GM19397 (cell line): ENCODE results near the gene PRLH.
A peak's percentile ranks its signal among the peaks of the same experiment; 100 is the strongest.

Experiments used
- ATAC-seq: cut with Tn5 transposase; IDR thresholded peaks from one replicate; pipeline ENCODE4 v1.9.1; 2021; ENCODE audit warnings: mild to moderate bottlenecking, moderate library complexity; ENCODE audit not compliant: unreplicated experiment

Gene PRLH

GRCh38 chr2:237538901-237539300 is 27.5 kb upstream of the PRLH start:
- no peak for ATAC-seq

DNA sequence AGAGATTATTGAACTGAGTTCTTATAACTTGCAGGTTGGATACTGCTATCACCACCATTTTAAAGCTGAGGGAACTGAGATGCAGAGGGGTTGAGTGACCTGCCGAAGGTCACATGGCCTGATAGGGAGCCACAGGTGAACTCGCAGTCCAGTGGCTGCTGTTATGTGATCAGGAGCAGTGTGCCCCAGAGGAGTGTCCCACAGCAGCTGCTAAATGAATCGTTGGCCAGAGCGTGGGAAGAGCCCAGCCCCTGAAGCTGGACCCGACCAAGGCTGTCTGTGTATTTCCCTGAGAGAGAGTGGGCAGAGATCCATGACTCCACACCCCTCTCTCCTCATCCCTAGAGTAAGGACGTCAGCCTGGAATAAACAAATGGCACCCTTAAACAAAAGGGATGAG is 26.7 kb upstream of the PRLH start:
- no peak for ATAC-seq

DNA sequence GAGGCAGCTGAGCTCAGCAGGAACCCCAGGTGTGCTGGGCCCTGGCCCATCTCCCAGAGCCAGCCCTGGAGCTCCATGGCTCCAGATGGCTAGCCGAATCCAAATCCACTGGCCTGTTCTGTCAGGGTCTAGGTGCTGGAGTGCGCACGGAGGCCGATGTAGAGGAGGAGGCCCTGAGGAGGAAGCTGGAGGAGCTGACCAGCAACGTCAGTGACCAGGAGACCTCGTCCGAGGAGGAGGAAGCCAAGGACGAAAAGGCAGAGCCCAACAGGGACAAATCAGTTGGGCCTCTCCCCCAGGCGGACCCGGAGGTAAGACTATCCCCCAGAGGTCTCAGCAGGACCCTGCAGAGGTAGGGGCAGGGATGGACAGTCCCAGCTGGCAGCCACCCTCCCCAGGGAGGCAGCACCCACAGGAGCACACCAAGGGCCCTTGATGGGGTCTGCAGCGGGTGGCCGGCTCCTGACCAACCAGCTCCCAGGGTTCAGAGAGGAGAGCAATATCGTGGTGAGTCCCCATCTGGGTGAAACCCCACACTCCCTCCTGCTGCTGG is 26.1 kb upstream of the PRLH start:
- no peak for ATAC-seq

GRCh38 chr2:237540823-237541222 is 25.6 kb upstream of the PRLH start:
- no peak for ATAC-seq

DNA sequence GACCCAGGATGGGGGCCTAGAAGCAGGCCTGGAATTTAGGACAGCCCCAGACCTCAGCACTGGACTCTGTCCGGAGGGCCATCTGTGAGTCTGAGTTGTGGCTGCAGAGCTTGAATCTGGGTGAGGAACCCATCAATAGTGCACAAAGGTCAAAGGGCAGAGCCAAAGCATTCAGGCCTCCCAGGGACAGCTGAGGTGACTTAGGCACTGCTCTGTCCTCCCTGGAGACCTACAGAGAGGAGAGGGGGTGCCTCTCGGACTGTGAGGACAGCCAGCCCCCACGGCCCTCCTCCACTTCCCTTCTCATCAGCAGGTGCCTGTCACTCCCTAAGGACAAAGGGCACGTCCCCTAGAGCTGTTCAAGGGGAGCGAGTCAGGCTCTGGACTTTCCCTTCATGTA is 25.1 kb upstream of the PRLH start:
- ATAC-seq = no peak

GRCh38 chr2:237542001-237542704 is 24.2 kb upstream of the PRLH start:
- no peak for ATAC-seq

DNA sequence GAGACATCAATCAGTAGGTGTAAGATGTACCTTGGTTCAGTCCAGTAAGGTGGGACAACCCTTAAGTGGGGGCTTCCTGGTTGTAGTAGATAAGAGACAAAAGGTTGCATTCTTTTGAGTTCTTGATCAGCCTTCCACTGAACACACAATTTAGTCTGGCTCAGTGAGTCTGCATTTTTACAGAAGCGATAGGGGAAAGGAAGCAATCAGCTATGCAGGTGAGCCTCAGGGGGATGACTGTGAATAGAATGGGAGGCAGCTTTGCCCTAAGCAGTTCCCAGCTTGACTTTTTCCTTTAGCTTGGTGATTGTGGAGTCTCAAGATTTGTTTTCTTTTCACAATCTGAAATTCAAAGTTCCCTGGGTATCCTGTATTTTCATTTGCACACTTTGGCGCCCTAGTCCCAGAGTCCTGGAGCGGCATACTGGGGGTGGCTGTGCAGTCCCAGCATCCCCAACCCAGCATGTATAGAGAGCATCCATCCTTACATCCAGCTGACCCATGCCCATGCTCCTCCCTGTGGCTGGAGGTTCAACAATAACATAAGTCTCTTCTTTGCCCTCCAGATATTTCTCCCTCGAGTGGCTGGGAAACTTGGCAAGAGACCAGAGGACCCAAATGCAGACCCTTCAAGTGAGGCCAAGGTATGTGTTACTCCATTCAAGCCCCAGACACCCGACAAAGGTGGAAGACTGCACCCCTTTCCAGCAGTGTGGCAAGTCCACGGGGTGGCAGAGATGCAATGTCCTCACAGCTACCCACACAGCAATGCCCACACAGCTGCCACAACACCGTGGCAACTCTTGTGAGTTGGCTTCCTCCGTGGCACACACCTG is 20.1 kb upstream of the PRLH start:
- no peak for ATAC-seq

DNA sequence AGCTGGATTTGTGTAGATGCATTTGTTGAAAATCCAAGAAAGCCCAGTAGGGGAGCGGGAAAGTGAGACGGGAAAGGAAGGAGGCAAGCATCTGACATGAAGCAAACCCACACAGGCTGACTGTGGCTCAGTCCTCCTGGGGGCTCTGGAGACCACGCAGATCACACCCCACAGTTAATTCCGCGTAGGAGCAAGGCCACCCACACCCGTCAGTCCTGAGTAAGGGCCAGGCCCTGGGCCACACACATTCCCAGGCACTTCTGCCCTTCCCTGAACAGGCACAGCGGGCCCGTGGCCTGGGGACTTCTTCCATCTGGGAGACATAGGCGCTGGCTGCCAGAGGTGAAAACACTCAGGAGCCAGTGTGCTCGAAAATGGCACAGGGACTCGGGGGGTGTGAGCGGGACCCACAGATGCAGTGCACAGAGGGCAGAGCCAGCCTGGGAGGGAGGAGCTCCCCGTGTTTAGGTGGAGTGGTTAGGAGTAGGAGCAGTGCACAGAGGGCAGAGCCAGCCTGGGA is 19.4 kb upstream of the PRLH start:
- ATAC-seq = no peak

GRCh38 chr2:237547841-237548416 is 18.4 kb upstream of the PRLH start:
- ATAC-seq = no peak

GRCh38 chr2:237549216-237549615 is 17.2 kb upstream of the PRLH start:
- ATAC-seq = no peak

DNA sequence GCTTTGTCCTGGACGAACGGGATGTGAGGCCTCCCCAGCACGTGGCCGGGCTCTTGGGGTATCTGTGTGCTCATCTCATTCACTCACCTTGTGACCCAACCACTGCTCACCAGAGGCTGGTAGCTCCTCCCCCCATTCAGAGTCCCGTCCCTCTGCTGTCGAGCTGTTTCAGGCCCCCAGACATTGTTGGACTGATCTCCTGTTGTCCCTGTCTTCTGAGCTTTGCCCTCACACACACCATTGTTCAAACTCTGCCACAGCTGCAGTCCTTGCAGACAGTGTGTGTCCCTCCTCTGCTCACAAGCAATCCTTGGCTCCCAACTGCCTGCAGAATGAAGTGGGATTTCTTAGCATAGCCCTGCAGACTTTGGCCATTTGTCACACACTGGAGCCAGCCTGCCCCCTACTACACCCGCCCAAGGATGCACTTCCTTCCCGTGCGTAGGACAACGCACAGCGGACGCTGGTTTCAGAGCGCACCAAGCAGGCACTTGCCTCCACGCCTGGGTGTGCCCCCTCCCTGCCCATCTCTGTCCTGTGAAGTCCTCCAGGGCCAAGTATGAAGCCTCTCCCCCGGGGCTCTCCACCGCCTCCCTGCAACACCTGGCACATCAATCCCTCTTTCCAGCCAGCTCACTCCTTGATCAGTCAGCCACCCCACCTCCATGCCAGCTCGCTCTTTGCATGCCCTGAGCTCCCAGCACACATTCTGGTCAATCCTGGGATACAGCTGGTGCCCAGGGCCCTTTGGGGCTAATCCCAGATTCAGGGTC is 16.5 kb upstream of the PRLH start:
- ATAC-seq = no peak

DNA sequence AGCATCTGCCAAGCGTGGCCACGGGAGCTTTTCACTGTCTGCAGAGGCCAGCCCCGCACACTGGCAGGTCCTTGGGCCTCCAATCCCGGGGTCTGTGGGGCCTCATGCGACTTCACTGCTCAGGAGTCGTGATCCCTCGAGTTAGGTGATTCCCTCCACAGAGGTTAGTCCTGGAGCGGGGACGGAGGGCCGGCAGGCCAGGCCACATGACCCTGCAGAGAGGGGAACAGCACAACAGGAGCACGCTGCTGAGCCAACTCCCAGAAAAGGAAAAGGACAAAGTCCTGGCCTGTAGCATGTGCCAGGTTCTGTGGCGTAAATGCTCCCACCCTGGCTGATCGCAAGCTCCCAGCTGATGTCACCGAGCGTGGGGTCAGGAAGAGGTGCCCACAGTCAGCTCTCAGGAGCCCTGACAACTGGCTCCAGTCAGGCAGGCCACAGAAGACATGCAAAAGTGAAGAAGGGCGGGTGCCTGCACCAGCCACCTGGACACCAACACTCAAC is 15.3 kb upstream of the PRLH start:
- ATAC-seq = no peak

DNA sequence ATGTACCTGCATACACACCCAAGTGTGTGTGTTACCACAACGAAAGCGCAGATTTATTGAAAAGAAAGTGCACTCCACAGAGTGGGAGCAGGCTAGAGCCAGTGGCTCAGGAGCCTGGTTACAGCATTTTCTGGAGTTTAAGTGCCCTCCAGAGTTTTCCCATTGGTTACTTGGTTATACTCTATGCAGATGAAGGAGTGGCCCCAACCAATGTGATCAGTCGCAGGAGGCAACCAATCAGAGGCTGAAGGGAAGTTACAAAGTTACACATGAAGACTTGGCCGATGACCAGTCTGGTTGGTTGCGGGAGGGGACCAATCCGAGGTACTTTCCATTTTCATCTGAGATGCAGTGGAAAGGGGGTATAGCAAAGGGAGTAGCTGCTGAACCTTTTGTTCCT is 13.5 kb upstream of the PRLH start:
- ATAC-seq = no peak

- ATAC-seq = no peak
Measured at GRCh38 chr2:237553948-237554347, 12.4 kb upstream of the PRLH start.

DNA sequence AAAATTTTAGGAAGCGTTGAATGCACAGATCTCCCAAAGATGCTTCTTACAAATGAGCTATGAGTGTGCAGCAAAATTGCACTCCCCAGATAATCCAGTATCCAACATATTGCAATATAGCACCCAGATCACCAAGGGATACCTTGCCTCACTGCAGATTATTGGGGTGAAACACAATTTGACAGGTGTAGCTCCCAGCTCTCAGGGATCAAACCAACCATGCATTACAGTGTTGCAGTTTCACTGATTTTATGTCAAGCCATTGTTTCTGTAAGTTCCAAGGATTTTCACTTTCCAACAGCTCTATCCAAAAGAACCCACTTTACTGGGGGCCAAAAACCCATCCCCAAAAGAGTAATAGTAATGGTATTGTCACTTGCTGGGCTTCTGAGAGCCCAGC is 10.8 kb upstream of the PRLH start:
- no peak for ATAC-seq

DNA sequence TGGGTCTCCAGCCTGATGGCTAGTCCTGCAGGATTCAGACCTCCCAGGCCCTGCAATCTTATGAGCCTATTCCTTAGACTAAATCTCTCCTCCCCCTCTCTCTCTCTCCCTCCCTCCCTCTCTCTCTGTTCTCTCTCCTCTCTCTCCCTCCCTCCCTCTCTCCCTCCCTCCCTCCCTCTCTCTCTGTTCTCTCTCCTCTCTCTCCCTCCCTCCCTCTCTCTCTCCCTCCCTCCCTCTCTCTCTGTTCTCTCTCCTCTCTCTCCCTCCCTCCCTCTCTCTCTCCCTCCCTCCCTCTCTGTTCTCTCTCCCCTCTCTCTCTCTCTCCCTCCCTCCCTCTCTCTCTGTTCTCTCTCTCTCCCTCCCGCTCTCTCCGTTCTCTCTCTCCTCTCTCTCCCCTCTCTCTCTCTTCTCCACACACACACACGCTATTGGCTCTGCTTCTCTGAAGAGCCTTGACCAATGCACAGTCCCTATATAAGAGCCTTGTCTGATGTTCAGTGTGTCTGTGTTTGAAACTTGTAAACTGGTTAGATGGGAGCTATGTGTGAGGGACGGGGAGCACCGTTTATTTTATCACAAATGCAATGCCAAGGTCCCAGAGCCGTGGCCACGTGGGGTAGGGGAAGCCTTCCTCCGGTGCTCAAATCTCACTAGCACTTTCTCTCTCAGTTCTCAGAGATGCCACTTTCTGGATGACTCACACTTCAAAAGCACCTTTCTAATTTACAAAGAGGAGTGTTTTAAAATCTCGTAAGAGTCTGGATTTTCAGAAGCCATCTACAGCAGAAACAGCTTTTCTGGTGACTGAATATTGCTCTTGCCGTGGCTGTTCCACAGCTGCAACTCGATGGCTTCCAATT is 9.4 kb upstream of the PRLH start:
- ATAC-seq = peak; percentile 81

DNA sequence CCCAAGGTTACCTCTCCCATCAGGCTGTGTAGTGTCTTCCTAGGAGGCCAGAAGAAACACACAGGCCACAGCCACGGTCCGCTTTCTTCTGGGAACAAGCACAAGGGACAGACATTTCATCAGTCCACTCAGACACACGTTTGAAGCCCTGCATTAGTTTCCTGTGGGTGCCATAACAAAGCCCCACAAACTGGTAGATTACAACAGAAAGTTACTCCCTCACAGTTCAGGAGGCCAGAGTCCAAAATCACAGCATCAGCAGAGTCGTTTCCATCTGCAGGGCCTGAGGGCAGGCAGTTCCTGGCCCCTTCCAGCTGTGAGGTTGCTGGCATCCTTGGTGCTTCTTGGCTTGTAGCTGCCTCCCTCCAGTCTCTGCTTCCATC is 8.8 kb upstream of the PRLH start:
- peak; percentile 22 for ATAC-seq

GRCh38 chr2:237558961-237559641 is 7.3 kb upstream of the PRLH start:
- ATAC-seq = no peak

DNA sequence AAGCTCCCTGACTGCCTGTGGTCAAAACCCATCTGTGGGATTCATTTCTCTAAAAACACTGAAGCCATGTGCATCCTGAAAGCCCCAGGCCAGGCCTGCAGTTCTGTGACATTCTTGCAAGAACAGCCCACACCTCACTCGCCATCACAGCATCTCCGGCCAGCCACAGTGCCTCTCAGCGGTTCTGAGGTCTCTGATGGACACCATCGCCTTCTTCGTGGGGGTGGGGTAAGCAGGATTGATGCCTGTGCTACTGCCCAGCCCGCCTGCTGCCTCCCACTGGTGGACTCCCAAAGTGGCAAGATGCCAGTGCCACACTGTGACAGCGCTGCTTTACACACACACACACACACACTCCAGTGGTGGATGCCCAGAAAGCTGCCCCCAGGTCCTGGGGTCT is 5.2 kb upstream of the PRLH start:
- no peak for ATAC-seq
